HG03565 (cell line): ENCODE results near the gene AXIN1.
"Not testable (repeated sequence)": the region's sequence is repeated elsewhere in the genome, so short reads cannot be mapped to it uniquely, and the experiment has no call there.

ENCODE experiments used
- ATAC-seq: cut with Tn5 transposase; IDR thresholded peaks from one replicate; pipeline ENCODE4 v1.9.1; 2021; ENCODE audit warnings: mild to moderate bottlenecking, moderate library complexity; ENCODE audit not compliant: unreplicated experiment

Gene AXIN1

DNA sequence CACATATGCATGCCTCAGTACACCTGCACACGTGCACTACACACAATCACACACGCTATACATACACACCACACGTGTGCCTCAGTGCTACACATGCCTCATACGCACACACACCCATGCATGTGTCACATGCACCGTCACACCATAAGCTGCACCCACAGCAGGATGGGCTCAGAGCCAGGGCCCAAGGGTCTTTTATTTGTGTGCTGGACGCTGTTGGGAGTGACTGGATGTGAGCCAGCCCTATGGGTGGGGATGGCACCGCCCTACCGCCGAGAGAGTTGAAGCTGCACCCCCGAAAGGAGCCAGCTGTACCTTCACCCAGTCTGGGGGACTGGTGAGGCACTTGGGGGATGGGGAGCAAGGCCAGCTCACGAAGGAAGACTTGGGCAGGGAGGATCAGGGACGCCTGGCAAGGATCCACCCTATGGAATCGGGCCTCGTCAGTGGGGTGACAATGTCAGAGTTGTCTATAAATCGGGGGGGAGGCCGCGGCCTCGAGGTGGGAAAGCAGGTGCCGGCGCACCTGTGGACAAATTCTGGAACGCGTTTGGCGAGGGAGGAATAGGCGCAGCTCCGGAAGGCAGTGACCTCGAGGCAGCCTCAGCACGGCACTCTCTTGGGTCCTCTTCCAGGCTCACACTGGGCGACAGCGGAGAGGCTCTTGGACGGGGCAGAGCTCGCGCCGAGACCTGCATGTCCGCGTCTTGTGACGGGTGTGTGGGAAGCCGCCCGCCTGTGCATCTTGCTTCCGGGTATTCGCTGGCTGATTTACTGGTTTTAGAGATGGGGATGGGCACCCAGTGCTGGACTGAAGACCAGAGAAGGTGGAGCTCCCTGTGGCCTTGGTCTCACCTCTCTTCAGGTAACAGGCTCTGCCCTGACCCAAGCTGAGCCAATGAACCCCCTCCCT, 84.1 kb downstream of the AXIN1 start:
- no peak for ATAC-seq

DNA sequence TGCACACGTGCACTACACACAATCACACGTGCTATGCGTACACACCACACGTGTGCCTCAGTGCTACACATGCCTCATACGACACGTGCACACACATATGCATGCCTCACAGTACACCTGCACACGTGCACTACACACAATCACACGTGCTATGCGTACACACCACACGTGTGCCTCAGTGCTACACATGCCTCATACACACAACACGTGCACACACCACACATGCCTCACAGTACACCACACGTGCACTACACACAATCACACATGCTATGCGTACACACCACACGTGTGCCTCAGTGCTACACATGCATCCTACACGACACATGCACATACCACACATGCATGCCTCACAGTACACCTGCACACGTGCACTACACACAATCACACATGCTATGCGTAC, 85.0 kb downstream of the AXIN1 start:
- ATAC-seq = not testable (repeated sequence)

DNA sequence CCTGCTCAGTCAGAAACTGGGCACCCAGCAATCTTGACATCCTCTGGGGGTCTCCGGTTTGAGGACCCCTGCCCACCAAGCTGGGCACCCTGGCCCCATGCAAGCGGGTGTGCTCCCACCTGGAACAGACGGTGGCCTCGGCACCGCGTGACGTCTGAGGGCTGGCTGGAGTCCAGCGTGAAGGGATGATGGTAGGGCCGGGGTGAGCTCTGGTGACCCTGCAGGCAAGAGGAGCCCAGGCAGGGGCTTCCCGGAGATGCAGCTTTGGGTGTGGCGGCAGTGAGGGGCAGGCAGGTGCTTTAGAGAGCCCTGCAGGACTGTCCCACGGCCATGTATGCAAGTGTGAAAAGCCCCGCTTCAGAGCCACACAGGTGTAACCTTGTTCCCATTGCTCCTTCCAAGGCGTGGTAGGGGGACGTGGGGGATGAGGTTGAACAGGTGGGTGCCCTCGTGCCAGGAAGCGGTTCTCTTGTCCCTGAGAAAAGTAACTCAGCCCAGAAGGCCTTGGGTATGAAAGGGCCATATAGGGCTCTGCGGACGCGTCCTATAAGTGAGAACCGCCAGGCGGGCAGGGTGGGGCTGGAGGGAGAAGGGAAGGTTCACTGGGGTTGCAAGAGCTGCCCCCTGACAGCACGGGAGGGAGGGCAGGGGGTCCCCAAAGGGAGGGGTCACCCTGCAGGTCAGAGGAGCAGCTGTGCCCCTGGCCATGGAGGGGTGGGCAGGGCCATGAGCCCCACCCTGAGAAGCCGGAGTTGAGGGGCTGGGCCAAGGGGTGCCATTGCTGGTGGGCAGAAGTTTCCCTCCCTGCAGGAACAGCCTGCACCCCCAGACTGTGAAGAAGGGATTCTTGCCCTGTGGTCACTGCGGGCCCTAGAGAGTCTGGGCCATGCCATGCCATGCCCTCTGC, 86.0 kb downstream of the AXIN1 start:
- ATAC-seq = no peak

DNA sequence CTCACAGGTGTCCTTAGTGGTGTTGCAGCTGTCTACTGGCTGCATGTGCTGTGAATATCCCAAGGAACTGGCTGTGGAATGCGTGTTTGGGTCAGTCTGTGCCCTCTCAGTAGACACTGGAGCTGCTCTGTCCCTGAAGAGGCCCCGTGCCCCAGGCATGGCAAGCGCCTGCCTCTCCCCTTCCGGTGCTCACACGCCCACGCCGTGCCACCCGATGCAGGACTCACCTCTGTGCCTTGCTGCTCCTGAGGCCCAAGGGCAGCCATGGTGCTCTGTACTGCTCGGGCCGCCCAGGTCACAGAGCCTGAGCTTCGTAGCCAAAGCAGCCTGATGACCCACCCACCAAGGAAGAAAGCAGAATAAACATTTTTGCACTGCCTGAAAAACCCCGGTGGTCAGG, 86.8 kb downstream of the AXIN1 start:
- ATAC-seq = no peak

DNA sequence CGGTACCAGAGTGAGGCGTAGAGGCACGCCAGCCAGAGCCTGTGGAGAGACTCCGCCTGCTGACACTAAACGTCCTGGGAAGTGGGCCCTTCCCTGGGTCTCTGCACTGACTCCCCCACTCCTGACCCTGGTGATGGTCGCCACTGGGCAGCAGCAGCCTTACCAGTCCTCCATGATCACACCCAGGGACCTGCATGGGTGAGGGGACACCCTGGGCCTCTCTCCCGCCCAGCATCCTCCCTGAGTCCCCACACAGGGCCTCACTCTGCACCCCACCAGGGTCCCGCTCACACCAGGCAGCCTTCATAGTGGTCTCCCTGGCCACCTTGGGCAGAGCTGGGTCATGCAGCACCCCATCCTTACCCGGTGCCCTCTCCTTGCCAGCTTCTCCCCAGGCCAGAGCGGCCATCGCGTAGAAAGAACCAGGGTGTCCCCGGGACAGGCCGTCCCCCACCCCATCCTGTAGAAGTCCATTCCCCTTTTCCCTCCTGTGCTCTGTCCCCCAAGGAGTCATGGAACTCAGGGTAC, 87.5 kb downstream of the AXIN1 start:
- no peak for ATAC-seq

DNA sequence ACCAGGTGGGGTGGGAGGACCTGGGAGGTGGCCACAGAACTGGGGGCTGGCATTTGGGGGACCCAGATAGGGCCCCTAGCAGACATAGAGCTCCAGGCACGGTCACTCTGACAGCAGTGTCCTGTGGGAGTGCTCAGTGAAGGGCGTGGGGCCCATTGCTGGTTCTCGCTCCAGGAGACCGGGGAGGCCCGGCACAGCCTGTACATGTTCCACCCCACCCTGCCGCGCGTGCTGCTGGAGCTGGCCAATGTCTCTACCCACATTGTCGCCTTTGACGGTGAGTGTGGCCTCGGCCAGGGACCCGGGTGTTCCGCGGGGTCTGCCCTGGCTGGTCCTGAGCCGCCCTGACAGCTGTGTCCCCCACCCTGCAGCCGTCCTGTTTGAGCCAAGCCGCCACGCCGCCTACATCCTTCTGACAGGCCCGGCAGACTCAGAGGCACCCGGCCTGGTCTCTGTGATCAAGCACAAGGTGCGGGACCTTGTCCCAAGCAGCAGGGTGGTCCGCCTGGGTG, 88.0 kb downstream of the AXIN1 start:
- ATAC-seq = no peak

DNA sequence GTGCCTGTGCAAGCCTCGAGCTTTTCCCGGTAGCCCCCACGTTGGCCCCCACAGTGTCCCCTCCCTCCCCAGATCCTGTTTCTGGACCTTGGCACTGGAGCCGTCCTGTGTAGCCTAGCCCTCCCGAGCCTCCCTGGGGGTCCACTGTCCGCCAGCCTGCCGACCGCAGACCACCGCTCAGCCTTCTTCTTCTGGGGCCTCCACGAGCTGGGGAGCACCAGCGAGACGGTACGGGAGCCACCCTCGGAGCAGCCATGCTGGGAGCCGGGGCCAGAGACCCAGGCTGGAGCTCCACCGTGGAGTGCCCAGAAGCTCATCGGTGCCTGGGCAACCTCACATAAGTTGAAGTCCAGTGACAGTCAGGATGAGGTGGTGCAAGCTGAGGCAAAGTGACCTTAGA, 88.6 kb downstream of the AXIN1 start:
- no peak for ATAC-seq

DNA sequence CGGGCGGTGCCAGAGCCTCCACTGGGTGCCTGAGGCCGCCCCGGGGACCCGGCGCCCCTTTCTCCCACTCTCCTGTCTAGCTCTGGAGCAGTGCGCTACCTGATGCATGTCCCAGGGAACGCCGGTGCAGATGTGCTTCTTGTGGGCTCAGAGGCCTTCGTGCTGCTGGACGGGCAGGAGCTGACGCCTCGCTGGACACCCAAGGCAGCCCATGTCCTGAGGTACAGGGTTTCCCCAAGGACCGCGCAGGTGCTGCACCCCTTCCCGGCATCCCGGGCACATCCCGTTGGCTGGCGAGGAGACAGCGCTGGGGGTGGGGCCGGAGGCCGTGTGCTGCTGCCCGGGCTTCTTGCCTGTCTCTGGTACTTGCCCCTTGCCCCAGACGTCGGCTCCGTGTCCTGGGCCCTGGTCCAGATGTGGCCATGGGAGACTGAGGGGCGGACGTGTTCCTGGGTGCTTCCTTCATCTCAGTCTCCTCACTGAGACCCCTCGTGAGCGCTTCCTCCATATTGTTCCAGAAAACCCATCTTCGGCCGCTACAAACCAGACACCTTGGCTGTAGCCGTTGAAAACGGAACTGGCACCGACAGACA, 89.2 kb downstream of the AXIN1 start:
- ATAC-seq = no peak

DNA sequence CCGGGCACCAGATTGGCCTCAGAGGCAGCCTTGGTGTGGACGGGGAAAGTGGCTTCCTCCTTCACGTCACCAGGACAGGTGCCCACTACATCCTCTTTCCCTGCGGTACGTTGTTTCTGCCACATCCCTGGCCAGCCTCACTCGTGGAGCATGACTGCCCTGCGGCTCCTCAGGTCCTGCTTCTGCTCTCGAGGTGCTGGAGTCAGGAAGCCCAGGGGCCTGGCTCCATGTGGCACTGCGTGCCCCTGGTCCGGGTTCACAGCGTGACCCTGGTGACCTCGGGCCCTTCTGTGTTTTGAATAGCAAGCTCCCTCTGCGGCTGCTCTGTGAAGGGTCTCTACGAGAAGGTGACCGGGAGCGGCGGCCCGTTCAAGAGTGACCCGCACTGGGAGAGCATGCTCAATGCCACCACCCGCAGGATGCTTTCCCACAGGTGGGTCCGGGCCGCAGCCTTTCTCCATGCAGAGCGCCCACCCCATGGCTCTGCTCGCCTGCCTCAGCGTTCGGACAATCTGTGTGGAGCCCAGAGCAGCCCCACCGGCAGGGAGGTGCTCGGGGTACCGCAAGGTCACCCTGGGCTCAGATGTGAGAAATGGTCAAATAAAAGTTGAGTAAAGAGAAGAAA, 90.3 kb downstream of the AXIN1 start:
- no peak for ATAC-seq

DNA sequence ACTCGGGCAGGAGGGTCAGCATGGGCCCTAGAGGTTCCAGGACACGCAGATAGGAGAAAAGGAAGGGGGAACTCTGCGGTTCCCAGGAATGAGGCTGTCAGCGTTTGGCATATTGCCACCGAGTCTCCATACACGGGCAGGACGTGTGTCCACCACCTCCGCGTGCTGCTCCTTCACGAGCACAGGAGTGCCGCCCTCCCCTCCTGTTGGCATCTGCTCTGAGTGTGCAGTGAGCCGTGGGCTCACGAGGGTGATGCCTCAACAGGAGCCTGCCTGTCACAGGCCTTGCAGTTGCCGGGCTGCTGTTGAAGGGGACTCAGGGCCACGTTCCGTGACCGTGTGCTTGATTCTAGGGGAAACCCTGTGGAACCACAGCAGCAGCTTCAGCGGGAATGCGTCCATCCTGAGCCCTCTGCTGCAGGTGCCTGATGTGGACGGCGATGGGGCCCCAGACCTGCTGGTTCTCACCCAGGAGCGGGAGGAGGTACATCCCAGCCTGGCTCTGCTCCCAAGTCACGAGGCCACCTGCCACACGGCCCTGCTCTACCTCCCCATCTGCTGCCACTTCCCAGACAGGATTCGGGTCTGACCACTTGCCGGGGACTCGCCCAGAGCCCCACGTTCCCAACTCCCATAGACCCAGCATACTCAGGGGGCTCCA, 91.4 kb downstream of the AXIN1 start:
- no peak for ATAC-seq

DNA sequence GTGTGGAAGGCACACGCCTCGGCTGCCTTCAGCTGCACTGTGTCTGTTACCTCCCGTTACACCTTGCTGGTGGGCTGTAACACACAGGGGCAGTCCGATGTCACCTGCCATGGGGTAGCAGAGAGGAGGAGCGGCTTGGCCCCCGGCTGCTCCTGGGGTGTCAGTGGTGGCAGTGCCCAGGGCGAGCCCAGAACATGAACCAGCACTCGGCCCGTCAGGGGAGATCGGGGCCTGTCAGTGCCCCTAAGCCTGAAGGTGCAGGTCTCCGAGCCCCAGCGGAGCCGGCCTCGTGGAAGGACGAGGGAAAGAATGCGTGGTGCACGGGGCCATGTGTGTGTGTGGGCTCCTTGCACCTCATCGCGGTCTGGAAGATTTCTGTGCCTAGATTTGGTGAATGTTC, 92.2 kb downstream of the AXIN1 start:
- no peak for ATAC-seq

DNA sequence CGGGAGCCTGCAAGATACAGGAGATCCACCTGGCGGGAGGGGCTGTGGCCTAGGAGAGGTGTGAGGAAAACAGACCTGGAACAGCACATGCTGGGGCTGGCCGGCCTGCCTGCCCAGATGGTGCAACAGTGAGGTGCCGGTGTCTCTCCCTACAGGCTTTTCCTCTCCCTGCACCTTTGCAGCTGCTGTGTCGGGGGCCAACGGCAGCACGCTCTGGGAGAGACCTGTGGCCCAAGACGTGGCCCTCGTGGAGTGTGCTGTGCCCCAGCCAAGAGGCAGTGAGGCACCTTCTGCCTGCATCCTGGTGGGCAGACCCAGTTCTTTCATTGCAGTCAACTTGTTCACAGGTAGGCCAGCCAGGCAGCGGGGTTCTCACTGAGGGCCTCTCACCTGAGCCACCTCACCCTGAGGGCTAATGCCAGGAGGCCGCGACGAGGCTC, 92.7 kb downstream of the AXIN1 start:
- no peak for ATAC-seq

DNA sequence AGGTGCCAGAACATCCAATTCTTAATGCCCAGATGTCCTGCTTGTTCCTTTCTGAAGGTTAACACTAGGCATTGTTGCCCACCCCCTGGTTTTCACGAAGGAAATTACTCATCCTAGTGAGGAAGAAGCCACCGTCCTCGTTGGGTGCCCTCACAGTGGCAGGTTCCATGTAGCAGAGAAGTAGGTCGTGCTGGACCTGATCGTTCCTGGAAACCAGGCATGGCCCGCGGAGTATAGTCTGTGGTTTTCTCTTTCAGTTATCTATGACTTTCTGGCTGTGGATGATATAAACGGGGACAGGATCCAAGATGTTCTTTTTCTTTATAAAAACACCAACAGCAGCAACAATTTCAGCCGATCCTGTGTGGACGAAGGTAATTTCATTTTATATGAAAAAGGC, 93.3 kb downstream of the AXIN1 start:
- no peak for ATAC-seq

DNA sequence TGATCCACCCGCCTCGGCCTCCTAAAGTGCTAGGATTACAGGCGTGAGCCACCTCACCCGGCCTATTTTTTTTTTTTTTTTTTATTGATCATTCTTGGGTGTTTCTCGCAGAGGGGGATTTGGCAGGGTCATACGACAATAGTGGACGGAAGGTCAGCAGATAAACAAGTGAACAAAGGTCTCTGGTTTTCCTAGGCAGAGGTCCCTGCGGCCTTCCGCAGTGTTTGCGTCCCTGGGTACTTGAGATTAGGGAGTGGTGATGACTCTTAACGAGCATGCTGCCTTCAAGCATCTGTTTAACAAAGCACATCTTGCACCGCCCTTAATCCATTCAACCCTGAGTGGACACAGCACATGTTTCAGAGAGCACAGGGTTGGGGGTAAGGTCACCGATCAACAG, 94.4 kb downstream of the AXIN1 start:
- not testable (repeated sequence) for ATAC-seq

DNA sequence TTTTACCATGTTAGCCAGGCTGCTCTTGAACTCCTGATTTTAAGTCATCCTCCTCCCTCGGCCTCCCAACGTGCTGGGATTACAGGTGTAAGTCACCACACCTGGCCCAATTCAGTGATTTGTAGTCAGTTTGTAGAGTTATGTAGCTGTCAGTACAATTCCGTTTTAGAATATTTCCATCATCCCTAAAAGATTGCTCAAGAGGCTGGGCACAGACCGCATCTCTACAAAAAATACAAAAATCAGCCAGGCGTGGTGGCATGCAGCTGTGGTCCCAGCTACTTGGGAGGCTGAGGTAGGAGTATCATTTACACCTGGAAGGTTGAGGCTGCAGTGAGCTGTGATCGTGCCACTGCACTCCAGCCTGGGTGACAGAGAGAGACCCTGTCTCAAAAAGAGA, 97.3 kb downstream of the AXIN1 start:
- ATAC-seq = no peak

DNA sequence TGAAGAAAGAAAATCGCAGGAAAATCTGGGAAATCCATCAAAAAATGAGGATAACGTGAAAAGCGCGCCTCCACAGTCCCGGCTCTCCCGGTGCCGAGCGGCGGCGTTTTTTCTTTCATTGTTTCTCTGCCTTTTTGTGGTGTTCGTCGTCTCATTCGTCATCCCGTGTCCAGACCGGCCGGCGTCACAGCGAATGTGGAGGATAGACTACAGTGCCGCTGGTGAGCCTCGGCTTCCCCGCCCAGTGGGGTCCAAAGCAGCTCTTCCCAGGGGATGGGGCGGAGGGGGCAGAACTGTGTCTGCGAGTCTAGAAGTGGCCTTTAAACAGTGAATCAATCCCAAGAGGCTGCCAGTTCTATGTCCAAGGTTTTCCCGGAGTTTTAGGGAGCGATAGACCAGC, 98.1 kb downstream of the AXIN1 start:
- no peak for ATAC-seq

DNA sequence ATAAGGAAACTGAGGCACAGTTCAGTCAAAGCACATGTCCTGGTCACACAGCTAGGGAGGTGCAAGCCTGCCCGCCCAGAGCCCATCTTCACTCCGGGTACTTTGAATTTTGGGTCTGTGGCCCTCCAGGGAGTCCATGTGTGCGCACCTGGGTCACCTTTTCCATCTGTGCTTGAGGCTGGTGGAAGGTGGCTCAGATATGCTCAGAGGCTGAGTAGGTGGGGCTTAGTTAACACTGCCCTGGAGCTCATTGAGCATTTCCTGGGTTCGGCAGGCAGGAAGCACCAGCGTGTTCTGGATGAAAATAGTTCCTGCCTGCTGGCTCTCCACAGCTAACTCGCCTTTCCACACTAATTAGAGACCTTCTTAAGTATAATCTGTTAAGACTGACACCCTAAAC, 98.7 kb downstream of the AXIN1 start:
- no peak for ATAC-seq

DNA sequence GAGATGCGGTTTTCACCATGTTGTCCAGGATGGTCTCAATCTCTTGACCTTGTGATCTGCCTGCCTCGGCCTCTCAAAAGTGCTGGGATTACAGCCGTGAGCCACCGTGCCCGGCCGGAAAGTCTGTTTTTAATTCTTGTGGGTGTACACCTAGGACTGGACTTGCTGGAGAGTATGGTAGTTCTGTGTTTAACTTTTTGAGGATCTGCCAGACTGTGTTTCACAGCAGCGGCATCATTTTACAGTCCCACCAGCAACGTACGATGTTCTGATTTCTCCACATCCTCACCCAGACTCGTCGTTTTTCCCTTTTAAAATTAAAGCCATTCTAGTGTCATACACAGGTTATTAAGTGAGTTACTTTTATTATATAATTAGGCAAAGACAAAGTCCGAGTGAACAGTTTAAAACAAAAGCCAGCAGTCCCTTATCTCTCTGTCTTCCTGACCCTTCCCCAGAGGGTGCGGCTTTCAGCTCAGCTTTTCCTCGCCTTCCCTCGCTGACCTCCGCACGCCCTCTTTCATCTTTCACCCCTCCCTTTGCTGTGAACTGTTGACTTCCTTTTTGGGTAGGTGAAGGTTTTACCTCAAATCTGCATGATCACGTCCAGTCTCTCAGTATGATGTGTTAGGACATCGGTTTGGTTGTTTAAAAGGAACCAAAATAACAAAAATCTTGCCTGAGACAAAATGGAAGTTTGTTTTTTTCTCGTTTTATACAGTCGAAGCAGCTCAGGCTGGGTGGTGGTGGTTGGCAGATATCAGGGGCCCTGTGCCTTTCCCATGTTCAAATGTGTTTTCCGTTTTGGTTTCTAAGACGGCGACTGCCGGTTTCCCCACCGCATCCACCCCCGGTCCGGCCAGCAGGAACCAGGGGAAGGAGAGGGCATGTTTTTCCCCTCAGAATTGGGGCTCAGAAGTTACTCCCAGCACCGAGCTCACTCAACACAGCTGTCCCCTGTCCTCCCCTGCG, 99.9 kb downstream of the AXIN1 start:
- ATAC-seq = no peak

DNA sequence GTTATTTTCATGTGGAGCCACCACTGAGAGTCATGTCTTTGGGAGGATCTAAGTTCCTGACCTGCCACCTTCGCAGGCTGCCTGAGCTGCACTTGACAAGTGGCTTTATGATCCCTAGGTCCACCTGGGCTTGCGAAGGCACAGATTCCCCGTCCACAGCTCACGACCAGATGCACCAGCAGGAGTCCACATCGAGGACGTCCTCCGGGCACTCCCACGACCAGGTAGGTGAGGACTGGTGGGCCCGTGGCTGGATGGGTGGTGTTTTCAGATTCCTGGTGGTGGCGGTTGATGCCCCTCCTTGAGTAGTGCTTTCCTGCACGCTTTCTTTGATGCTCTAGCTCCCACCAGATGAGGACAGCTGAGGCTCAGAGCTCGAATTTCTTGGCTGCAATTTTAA, 103.1 kb downstream of the AXIN1 start:
- ATAC-seq = no peak
